Activated CD8-positive, alpha-beta memory T cell treated with anti-CD3 and anti-CD28 coated beads for 36 hours (primary cell): ENCODE measurements around the gene PPBP. TPM values are rescaled to one million over a fixed set of nuclear protein-coding genes. Genes with fewer than 3 reads are reported as not detected.

Experiments used
- CTCF ChIA-PET: fragments of 350-600 bp; sonication (Branson Sonifier 250); formaldehyde crosslinking; loops from one replicate; lab custom pipeline; 2021; ENCODE audit warnings: antibody characterized with exemption; lab: Charles Lee
- POLR2A ChIA-PET: fragments of 350-600 bp; sonication (Branson Sonifier 250); formaldehyde crosslinking; loops from one replicate; lab custom pipeline; 2021; ENCODE audit warnings: antibody characterized with exemption; lab: Charles Lee
- total RNA-seq, 2 experiments: library from RNA; stranded (reverse); gene quantifications; one replicate each; pipeline ENCODE4 v1.2.3, GENCODE V29; 2021

The PPBP gene
- not detected for total RNA-seq

- CTCF ChIA-PET: no interaction called here
- POLR2A ChIA-PET: no interaction called here
Measured at GRCh38 chr4:73988061-73988460, at the start of gene PPBP. Gene PPBP (minus strand): TSS chr4:73988190. CDS start chr4:73988103, 87 bp downstream.

DNA sequence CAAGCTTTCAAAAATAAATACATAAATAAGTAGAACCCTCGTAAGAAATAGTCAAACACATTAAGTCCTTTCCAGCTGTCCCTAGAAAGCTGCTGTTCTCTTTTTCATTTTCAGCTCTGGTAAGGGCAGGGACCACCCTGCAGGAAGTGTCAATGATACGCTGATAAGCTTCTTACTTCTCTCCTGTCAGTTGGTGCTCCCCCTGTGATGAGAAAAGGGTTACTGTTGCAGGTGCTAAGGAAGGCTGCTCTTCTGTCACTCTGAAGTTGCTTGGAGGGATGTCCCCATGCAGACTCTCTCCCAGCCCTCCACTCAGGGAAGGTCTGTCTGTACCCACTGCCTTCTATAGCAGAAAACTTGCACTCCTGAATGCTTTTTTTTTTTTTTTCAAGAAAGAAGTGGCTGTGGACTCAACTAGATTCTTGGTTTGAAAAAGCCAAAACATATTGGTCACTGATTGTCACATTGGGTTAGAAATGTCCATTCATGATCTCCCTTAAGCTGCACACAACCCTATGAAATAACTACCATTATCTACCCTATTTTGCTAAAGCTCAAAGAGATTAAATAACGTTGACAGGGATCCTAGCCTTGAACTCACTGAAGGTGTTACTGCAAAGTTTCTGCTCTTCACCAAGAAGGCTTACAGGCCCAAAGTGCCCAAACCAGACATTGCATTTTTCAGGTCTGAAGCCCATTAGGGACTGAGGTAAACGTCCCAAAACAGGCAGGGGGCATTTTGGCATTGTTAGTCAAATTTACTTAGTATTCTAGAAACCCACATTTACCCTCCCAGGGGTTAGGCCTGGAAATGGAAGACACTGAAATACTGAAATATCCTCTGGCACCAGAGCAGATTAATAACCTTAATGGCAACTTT is 49.3 kb upstream of the PPBP start:
- POLR2A ChIA-PET: no interaction called here
- CTCF ChIA-PET: no interaction called here

- POLR2A ChIA-PET: no interaction called here
Measured at GRCh38 chr4:74033739-74034138, 45.7 kb upstream of the PPBP start.

GRCh38 chr4:74032064-74032463 is 44.1 kb upstream of the PPBP start:
- ChIA-PET CTCF (no interaction called here), POLR2A (no interaction called here)

More at GRCh38 chr4:74033739-74034138, 45.7 kb upstream of the PPBP start:
- CTCF ChIA-PET: no interaction called here

DNA sequence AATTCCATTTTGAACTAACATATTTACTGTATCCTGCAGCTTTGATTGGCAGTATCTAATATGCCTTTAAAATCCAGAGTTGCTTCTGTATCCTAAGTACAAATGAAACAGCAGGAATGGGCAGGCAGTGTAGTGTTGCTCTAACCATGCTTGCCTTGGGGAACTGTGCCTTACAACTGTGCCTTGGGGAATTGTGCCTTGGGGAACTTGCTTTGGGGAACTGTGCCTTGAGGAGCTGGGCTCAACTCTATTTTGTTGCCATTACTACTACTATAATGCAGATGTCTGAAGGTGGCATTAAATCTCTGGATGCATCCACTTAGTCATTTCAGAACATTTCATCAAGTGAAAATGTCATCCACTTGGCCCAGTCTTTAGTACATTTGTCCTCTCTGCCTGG is 43.6 kb upstream of the PPBP start:
- POLR2A ChIA-PET: no interaction called here
- CTCF ChIA-PET: no interaction called here

DNA sequence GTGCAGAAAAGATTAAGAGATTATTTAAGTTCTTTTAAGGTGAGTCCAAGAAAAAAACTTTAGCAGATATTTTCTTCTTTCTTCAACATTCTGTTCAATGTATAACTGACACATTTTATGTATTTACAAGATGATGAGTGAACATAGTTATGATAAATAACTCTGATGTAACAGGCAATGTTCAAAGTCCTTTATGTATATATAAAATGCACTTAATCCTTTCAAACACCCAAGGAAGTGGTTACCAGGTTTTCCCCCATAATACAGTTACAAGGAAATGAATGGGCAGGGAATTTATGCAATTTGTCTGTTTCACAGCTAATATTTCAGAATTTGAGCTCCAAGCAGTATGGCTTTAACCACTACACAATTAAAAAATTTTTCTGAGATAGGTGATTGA is 42.3 kb upstream of the PPBP start:
- CTCF ChIA-PET: no interaction called here
- POLR2A ChIA-PET: no interaction called here

DNA sequence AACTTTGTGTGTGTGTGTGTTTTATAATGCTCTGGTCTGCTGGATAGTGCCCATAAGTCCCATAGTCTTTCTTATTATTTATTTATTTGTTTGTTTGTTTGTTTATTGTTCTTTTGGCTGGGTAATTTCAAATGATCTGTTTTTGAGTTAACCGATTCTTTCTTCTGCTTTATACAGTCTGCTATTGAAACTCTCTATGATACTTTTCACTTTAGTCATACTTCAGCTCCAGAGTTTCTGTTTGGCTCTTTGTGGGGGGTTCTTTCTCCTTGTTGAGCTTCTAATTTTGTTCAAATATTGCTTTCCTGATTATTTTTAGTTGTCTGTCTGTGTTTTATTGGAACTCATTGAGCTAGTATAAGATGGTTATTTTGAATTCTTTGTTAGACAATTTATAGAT is 40.5 kb upstream of the PPBP start:
- POLR2A ChIA-PET: no interaction called here
- CTCF ChIA-PET: no interaction called here

DNA sequence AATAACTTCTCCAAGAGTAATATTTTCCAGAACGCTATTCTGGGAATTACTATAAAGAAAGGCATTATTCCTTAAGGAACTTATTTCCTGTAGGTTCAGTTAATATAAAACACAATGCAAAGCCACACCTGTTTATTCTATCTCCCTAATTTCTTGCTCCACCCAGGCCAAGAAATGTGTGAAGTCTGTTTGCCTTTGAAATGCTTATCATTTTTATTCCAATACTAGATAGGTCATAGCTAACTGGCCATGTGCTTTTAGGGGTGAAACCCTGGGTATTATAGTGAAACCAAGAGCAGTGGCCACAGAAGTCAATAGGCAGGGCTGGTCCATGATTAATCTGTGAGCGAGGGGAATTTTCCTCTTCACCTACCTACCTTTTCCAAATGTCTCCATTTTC is 35.7 kb upstream of the PPBP start:
- ChIA-PET CTCF (no interaction called here), POLR2A (no interaction called here)

DNA sequence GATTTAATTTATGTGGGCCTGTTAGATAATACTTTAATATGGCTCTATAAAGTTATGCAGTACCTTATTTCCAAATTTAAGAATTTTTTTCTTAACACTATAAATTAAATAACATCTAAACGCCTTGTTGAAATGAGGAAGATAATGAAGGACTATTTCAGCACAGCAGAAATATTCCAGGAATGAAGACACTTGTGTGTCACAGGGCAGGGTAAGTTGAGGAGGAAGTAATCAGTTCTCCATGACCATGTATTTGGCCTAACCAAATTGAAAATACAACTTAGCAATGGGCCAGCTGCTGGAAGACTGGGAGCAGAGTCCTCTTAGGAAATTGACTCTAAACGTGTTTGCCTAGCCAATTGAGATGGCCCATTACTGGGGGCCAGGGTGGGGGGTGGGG is 33.6 kb upstream of the PPBP start:
- CTCF ChIA-PET: no interaction called here
- POLR2A ChIA-PET: no interaction called here

DNA sequence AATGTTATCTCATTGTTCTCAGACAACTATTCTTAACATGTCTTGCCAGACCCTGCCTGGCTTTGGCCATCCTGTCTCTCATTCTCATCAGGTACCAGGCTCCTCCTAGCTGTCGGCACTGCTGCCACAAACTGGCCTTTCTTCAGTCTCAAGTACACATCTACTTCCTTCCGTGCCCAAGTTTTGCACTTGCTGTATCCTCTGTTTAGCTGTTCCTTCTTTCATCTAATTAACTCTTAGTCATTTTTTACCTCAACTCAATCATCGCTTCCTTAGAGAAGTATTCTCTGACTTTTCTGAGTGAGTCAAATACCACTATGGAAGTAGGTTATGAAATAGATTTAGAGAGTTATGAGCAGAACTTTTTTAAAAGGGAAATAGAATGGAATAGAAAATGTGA is 30.8 kb upstream of the PPBP start:
- POLR2A ChIA-PET: no interaction called here
- CTCF ChIA-PET: interaction anchor here (0.6 kb wide), 1 partner anchor 458 kb away, joined by 3 read pairs; no protein-coding TSS in a partner anchor

DNA sequence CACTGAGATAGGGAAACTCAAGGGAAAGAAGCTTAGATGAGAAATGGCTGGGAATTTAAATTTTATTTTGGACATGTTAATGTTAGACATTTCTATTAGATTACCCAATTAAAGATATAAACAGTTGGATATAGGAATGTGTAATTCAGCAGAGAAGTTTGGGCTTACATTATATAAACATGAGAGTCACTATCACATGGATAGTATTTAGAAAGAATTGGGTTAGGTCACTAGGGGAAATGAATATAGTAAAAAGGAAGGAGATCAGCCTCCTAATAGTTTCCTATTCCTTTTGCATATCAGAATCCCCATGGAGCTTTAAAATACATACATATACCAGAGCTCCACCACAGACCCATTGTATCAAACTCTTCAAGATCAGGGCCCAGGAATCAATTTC is 30.1 kb upstream of the PPBP start:
- ChIA-PET CTCF (interaction anchor here (0.6 kb wide), 1 partner anchor 458 kb away, joined by 3 read pairs; no protein-coding TSS in a partner anchor), POLR2A (no interaction called here)

DNA sequence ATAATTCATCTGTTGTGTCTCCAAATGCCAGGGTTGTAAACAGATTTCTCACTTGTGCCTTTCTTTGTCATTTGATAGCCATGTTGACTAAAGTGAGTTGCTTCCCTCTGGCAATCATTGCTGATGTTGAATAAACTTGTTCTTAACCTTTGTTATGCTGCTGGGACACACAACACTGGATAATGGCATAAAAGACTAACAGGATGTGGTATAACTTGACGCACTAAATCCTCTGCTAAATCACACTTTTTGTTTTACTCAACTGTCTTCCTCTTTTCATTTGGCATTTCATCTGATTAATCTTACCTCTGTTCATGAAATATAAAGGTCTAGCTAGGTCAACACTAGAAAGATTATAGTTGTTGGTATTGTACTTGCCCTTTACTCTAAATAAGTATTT is 28.1 kb upstream of the PPBP start:
- CTCF ChIA-PET: no interaction called here
- POLR2A ChIA-PET: no interaction called here

DNA sequence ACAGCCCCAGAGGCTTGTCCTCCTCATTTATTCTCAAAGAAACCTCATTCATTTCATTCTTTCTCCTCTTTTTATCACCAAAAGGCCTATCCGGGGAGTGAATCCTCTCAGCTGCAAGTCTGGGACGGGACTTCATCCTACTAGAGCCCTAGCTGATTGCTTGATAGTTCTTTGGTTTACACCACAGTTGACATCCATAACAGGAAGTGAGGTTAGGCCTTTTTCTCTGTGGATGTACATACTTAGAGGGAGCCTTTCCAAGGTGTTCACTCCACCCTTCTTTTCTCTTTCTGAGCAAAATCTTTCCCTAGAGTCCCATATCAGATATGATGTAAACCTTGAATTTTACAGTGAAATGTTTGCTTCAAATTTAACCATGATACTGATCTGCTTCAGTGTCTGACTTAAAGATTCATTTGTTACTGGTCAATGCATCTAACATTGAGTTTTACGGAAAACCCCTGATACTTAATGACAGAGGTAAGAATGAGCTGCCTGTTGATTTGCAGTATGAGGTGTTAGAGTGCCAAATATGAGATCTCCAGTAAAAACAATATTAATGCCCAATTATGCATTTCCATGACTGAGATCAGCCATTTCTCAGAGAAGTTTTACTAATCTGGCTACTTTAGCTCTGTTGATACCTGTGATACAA is 27.3 kb upstream of the PPBP start:
- POLR2A ChIA-PET: no interaction called here
- CTCF ChIA-PET: no interaction called here

- ChIA-PET POLR2A (no interaction called here), CTCF (no interaction called here)
Measured at GRCh38 chr4:74014332-74014731, 26.3 kb upstream of the PPBP start.

DNA sequence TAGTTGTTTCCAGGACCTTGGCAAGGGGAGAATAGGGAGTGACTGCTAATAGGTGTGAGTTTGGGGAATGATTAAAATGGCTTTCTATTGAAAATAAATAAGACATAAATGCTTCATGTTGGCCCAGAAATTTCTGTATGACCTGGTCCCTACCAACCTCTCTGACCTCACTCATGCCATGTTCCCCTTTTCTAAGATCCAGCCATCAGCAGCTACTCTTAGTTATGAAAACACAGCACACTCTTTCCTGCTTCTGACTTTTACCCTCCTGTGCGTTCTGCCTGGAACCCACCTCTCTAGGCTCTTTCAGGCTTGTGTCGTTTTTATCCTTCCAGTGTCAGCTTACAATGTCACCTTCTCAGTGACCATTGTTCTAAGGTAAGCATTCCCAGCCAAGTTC is 25.3 kb upstream of the PPBP start:
- CTCF ChIA-PET: no interaction called here
- POLR2A ChIA-PET: no interaction called here

DNA sequence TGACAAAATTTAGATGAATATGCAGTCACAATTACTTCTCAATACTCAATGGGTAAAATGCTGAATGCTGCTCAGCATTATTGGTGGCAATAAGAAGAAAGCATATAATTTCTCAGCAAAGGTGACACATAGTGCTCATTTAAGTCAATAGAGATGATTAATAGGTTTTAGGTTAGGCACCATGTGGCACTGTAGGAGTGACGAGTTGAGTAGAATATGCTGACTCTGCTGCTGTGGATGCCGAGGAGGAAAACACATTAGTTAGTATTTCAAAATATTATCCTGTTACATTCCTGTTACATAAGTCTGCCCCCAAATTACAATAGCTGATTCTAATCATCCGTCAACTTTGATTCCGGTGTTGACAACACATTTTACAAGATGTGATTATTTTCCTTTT is 24.1 kb upstream of the PPBP start:
- ChIA-PET CTCF (no interaction called here), POLR2A (no interaction called here)

- ChIA-PET CTCF (no interaction called here), POLR2A (no interaction called here)
Measured at GRCh38 chr4:74009307-74009706, 21.3 kb upstream of the PPBP start.

- ChIA-PET POLR2A (no interaction called here), CTCF (no interaction called here)
Measured at GRCh38 chr4:74006009-74006476, 18.1 kb upstream of the PPBP start.

DNA sequence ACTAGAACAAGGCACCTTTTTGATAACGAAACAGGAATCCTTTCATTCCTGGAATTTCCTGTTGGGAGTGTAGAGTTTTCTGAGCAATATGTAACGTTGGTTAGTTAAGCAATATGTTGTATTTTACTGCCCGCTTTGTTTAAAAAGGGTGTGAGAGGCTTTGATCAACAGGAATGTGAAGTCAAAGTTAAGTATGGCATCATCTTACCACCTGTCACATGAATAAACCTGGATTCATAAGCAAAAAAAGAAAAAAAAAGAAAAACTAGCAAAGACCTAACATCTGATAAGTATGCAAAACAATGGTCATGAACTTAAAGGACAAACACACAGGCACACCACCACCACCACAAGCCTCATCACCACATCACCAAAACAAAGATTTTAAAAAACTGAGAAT is 17.5 kb upstream of the PPBP start:
- POLR2A ChIA-PET: no interaction called here
- CTCF ChIA-PET: no interaction called here

GRCh38 chr4:74004668-74005067 is 16.7 kb upstream of the PPBP start:
- ChIA-PET CTCF (no interaction called here), POLR2A (no interaction called here)

GRCh38 chr4:74000301-74000700 is 12.3 kb upstream of the PPBP start:
- POLR2A ChIA-PET: no interaction called here
- CTCF ChIA-PET: no interaction called here
